ENCODE results near the gene TEKT2.

TEKT2 gene

DNA sequence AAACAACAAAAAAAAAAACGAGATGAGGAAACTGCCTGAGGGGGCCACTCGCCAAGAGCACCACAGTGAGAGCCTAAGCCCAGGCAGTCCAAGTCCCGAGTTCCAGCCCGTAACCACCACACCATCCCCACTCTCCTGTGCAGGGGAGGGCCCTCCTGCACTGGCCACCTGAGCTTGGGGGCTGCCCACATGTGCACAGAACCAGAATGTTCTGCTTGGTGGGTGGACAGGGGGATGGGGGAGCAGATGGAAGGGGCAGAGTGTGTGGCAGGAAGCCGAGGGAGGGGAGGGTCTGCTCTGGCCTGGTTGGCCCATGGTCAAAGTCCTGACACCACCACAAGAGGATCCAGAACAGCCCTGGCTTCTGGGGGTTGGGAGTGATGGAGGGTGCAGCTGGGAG, 22.4 kb downstream of the TEKT2 start:
- no peak for DNase-seq (ENCODE audit: low read depth)

GRCh38 chr1:36107394-36107793, 23.5 kb downstream of the TEKT2 start:
- DNase-seq (ENCODE audit: low read depth), result no peak

DNA sequence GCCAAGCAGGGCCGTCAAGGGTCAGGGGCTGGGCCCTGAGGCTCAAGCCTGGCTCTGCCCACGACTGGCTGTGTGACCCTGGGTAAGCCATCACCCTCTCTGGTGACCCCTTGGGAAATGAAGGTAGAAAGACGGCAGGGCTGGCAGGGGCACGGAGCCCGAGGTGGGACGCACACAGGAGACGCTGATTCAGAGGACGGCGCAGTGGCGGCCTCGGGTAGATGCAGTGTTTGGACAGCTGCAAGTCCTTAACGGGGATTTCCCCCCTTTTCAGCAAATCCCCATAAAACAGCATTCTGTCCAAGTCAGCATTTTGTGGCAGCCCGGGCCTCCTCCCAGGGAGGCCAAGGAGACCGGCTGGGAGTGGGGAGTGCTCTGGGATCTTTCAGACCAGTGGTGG, 24.4 kb downstream of the TEKT2 start:
- DNase-seq (ENCODE audit: low read depth), result no peak

- no peak for DNase-seq (ENCODE audit: low read depth)
Measured at GRCh38 chr1:36109041-36109679, 25.3 kb downstream of the TEKT2 start.

DNA sequence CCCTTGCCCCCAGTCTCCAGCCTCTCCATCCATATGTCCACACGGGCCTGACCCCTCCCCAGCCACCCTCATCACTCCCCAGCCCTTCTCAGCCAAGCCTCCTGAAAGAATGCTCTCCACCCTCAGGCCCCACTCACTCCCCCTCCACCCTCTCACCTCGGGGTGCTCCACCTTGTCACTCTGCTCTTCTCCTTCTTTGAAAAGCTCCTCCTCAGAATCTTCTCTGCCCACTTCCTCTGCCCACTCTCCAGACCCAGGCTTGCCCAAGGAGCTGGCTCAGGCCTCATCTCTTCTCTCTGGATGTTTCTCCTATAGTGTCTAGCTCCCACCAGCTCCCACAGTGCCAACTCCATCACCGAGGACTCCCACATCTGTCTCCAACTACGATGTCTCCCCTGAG, 27.3 kb downstream of the TEKT2 start:
- no peak for DNase-seq (ENCODE audit: low read depth)

DNA sequence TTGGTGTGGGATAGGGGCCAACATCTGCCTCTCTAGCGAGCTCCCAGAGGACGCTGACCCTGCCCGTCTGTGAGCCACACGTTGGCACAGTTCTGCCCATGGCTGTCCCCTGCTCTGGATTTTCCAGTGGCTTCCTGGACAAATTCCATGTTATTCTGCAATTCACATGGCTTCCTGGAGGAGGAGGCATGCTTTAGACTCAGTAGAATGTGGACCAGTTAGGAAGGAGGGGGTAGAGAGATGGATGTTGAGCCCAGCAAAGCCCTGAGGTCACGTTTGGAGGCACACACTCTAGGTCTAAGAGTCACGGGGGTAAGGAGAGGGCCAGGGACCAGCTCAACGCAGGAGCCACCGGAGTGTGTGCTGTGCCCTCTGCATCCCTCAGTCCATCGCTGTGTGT, 28.9 kb downstream of the TEKT2 start:
- no peak for DNase-seq (ENCODE audit: low read depth)

DNA sequence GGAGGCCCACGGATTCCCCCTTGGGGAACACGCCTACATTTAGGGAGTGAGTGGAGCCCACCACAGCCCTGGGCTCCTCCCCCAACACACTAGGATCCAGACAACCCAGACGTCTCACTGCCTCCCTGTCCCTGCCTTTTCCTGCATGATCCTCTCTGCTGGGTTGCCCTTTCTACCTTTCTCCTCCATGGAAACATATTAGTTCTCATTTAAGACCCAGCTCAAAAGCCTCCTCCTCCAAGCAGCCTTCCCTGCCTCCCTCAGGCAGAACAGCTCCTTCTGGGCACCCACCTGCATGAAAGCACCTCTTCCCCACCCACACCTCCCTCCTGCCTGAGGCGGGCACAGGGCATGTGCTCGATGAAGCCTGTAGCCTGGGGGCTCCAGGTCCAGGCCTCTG, 30.5 kb downstream of the TEKT2 start:
- DNase-seq (ENCODE audit: low read depth), result no peak

DNA sequence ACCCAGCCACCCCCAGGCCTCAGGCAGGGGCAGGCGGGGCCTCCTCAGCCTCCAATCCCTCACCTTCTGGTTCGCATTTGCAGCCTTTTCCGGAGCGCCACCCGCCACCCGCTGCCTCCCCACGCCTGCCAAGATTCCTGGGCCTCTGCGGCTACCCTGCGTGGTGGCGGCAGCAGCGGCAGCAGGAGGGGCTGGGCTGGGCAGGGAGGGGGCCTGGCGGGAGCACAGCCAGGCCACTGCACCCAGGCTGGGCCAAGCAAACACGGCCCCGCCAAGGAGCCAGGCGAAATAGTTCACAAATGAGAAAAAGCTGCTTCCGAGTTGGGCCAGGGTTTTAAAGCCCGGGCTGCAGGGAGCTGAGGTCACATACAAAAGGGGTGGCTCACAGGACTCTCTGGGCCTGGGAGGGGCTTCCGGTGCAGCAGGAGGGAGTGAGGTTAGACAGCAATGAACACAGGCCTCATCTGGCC, 31.3 kb downstream of the TEKT2 start:
- DNase-seq (ENCODE audit: low read depth), result no peak

DNA sequence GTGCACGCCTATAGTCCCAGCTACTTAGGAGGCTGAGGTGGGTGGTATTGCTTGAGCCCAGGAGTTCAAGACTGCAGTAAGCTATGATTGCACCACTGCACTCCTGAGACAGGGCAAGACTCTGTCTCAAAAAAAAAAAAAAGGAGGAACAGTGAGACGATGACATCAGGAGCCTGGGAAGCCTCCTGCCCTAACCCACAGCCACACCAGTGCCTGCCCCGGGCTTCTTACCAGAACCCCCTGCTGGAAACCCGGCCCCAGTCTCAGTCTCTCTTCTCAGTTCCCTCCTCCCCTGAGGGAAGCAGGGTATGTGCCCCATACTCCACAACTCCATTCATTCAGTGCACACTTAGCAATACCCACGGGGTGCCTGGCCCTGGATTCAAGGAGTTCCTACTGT, 32.0 kb downstream of the TEKT2 start:
- DNase-seq (ENCODE audit: low read depth), result no peak

GRCh38 chr1:36116901-36117300, 33.0 kb downstream of the TEKT2 start:
- DNase-seq (ENCODE audit: low read depth), result no peak

DNA sequence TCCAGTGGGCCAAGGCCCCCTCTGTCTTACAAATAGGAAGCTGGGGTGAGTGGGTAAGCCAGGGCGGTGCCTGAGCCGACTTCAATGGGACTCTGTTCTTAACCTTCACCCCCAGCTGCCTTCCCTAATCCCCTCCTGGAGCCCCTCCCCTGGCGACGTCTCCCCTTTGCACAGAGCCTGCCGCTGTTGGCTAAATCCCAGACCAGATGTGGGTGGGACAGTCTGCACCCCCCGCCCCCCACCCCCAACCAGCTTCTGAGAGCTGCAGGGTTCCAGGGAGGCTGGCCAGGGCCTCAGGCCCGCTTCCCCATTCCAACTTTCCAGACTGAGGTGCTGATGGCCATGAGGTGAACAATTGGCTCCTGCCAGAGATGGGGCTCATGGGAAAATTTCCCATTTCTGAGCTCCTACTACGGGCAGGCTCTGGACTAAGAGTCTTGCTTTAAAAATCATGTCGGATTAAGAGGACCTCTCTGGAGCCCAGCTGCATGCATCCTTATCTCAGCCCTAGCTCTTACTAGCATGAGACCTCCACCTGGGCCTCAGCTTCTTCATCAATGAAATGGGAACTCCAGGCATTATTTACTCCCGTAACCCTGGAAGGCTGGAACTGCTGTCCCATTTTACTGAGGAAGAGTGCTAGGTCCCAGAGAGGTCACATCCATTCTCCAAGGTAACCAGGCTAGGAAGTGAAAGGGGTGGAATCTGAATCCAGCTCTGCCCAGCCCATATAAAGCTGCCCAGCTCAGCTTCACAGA, 34.7 kb downstream of the TEKT2 start:
- DNase-seq (ENCODE audit: low read depth), result no peak

DNA sequence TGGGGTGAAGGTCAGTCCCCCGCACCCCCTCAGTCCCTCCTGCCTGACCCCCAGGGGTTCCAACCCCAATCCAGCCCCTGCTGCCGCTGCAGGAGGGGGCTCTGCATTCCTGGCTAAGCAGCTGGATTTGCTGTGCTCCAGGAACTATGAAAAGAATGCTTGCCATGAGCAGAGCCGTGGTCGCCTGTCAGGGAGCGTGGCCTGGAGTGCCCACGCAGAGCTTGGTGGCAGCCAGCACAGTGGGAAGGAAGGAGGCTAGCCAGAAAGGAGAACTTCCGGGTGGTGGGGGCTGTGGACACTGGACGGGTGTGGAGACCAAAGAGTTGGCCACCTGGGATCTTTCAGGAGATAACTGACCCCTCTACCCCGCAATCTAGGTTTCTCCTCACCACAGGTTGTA, 35.6 kb downstream of the TEKT2 start:
- DNase-seq (ENCODE audit: low read depth), result no peak

GRCh38 chr1:36122062-36123030, 38.5 kb downstream of the TEKT2 start:
- DNase-seq (ENCODE audit: low read depth), result no peak

- DNase-seq (ENCODE audit: low read depth), result no peak
Measured at GRCh38 chr1:36123356-36123755, 39.5 kb downstream of the TEKT2 start.

DNA sequence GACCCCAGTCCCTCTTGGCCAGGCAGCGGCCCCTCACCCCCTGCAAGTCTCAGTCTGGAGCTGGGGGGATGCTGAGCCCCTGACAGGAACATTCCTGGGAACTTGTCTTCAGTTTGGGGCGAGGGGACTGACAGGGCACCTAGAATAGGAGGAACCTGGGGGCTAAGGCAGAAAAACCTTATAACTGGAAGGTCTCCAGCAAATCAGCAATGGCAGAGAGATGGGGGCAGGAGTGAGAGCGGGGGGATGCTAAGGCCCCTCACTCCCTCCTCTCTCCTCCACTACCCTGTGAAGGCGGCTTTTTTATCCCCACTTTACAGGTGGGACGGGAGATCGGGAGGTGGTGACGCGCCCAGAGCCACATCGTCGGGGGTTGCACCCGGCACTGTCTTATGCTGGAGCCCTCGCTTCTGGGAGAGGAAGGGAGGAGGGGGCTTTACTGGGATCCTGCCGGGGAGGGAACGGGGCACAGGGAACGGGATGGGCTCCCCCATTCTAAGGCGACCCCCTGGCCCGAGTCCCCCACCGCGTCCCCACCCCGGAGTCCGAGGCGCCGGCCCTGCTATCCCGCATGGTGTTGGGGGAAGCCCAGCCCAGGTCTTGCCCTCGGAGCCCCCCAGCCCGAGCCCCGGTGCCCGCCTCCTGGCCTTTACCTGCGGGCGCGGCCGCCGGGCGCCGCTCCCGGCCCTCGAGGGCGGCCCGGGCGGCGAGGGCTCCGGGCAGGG, 40.7 kb downstream of the TEKT2 start:
- no peak for DNase-seq (ENCODE audit: low read depth)

DNA sequence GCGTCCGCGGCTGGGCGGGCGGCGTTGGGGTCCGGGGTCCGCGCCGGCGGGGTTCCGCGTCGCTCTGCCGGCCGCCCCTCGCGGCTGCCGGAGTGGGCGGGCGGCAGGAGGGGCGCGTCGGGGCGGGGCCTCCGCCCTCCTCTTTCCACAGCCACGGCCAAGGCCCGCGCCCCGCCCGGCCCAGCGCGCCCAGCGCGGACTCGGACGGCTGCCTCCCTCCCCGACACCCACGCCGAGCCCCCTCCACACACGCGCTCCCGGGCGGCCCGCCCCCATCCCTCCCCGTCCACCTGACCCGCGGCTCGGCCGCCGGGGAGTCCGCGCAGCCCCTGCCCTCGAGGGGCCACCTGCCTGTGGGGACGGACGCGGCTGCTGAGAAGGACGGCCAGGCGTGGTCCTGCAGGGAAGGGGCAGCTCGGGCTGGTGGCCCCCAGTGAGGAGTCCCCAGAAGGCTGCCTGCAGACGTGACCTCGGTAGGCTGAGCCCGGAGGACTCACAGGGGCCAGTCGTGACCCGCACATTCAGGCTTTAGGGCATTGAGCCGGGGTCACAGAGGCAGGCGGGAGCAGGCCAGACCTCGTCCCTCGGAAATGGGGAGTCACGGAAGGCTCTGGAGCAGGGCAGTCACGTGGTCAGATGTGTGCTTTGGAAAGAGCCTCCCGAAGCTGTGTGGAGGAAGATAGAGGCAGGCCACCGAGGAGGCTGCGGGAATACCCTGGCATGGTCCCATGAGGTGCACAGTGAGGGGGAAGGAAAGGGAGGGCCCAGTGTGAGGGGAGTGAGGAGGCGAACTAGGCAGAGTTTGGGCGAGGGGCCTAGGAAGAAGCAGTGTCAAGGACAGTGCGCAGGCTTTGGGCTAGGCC, 41.5 kb downstream of the TEKT2 start, which contains the start of gene COL8A2:
Gene COL8A2, minus strand, starts transcription at position 94 of the 863 bp plus-strand sequence. CDS start 24,980 bp downstream, outside the sequence.
- DNase-seq (ENCODE audit: low read depth), result no peak

DNA sequence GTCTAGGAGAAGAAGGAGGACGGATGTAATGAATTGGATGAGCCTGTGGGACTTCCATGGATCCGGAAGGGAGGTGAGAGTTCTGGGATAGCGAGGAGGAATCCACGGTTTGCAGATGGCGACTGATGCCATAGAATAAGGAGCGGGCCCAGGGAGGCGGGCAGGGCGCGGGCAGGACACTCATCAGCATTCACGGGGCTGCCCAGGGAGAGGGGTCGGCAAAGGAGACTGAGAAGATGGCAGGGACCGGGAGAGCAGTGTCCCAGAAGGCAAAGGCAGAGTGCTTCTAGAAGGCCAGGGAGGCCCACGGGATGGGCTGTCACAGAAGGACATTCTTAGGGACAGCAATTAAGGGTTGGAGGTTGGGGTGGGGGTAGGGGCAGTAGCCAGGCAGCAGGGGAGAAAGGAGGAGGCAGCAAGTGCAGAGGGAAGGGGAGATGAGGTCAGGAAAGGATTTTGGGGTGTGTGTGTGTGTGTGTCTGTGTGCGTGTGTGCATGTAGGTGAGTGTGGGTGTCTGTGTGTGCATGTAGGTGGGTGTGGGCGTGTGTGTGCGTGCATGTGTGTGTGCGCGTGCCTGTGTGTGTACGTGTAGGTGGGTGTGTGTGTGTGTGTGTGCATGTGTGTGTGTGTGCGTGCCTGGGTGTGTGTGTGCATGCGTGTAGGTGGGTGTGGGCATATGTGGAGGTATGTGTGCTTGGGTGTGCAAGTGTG, 42.3 kb downstream of the TEKT2 start:
- no peak for DNase-seq (ENCODE audit: low read depth)

GRCh38 chr1:36126797-36127500, 43.1 kb downstream of the TEKT2 start:
- DNase-seq (ENCODE audit: low read depth), result no peak

- DNase-seq (ENCODE audit: low read depth), result no peak
Measured at GRCh38 chr1:36128126-36128904, 44.4 kb downstream of the TEKT2 start.
